SK-N-SH (cell line): ENCODE results near the gene FHOD3. TPM values are rescaled to one million over a fixed set of nuclear protein-coding genes. Genes with fewer than 3 reads are reported as not detected.

ENCODE experiments used
- CTCF ChIA-PET: fragments of 300-600, 350-600 bp; formaldehyde crosslinking; extraction: SDS; loops from one replicate; lab custom pipeline; 2021; lab: Yijun Ruan, JAX
- POLR2A ChIA-PET: fragments of 350-600 bp; sonication (Branson Sonifier 250); formaldehyde crosslinking; extraction: SDS; loops from one replicate; lab custom pipeline; 2020; ENCODE audit warnings: antibody characterized with exemption, inconsistent platforms; lab: Yijun Ruan, JAX
- DNase-seq: peaks from one replicate; pipeline ENCODE4 v3.0.0; 2012
- H2AFZ ChIP-seq: fragments of 200-600 bp; sonication (generic); 2 replicates; pipeline ENCODE4 v1.8.1; 2016; ENCODE audit warnings: antibody characterized with exemption, mild to moderate bottlenecking, low read depth
- H3F3A ChIP-seq: fragments of 200-600 bp; sonication (generic); replicated peaks from 2 replicates; pipeline ENCODE3; 2016; ENCODE audit warnings: antibody characterized with exemption, mild to moderate bottlenecking; ENCODE audit not compliant: insufficient read depth
- H3K27ac ChIP-seq, 2 experiments: fragments of 200-500 bp in 1 of 2; fragments of 200-600 bp in 1 of 2; sonication (Bioruptor generic) in 1 of 2; sonication (generic), shearing (Covaris generic) in 1 of 2; 2 replicates each; pipeline versions ENCODE4 v1.5.1 to v1.6.1; 2014 to 2016; ENCODE audit warnings: low read depth in 2 of 2, inconsistent platforms in 1 of 2, low read length in 1 of 2, mild to moderate bottlenecking in 1 of 2, mixed read lengths in 1 of 2
- H3K27me3 ChIP-seq: fragments of 200-600 bp; sonication (generic), shearing (Covaris generic); 2 replicates; pipeline ENCODE4 v1.6.1; 2016; ENCODE audit warnings: mixed run types; ENCODE audit not compliant: insufficient read depth
- H3K36me3 ChIP-seq, 2 experiments: fragments of 200-500 bp in 1 of 2; fragments of 200-600 bp in 1 of 2; sonication (Bioruptor generic) in 1 of 2; sonication (generic) in 1 of 2; replicated peaks in 1 of 2; 2 replicates each; pipeline versions ENCODE3 to v1.5.1; 2014 to 2016; ENCODE audit warnings: low read length in 1 of 2, mild to moderate bottlenecking in 1 of 2; ENCODE audit not compliant: insufficient read depth in 2 of 2, control insufficient read depth in 1 of 2
- H3K4me1 ChIP-seq, 2 experiments: fragments of 200-500 bp in 1 of 2; fragments of 200-600 bp in 1 of 2; sonication (Bioruptor generic) in 1 of 2; sonication (generic), shearing (Covaris generic) in 1 of 2; 2 replicates each; pipeline versions ENCODE4 v1.5.1 to v1.6.1; 2014 to 2016; ENCODE audit warnings: low read depth in 1 of 2, low read length in 1 of 2, mixed run types in 1 of 2; ENCODE audit not compliant: insufficient read depth in 2 of 2, control insufficient read depth in 1 of 2
- H3K4me2 ChIP-seq: fragments of 200-600 bp; sonication (generic), shearing (Covaris generic); 2 replicates; pipeline ENCODE4 v1.6.1; 2017; ENCODE audit warnings: mixed run types
- H3K4me3 ChIP-seq, 2 experiments: fragments of 200-500 bp in 1 of 2; fragments of 200-600 bp in 1 of 2; sonication (Bioruptor generic) in 1 of 2; sonication (generic), shearing (Covaris generic) in 1 of 2; 2 replicates each; pipeline versions ENCODE4 v1.5.1 to v1.8.1; 2014 to 2016; ENCODE audit warnings: low read depth in 2 of 2, inconsistent platforms in 1 of 2, low read length in 1 of 2, mild to moderate bottlenecking in 1 of 2, mixed read lengths in 1 of 2, moderate library complexity in 1 of 2
- H3K79me2 ChIP-seq: fragments of 200-600 bp; sonication (generic); 2 replicates; pipeline ENCODE4 v1.8.1; 2017; ENCODE audit warnings: mild to moderate bottlenecking; ENCODE audit not compliant: insufficient read depth
- H3K9ac ChIP-seq: fragments of 200-600 bp; sonication (generic); 2 replicates; pipeline ENCODE4 v1.6.1; 2017; ENCODE audit warnings: mixed run types
- H3K9me2 ChIP-seq: fragments of 200-600 bp; sonication (generic); 2 replicates; pipeline ENCODE4 v1.6.1; 2017; ENCODE audit warnings: mixed run types
- H3K9me3 ChIP-seq: fragments of 200-600 bp; sonication (generic); 2 replicates; pipeline ENCODE4 v1.6.1; 2017; ENCODE audit warnings: mixed run types, mild to moderate bottlenecking, moderate library complexity
- H4K20me1 ChIP-seq: fragments of 200-600 bp; sonication (generic); 2 replicates; pipeline ENCODE4 v1.6.1; 2017; ENCODE audit warnings: mild to moderate bottlenecking, mixed run types; ENCODE audit not compliant: insufficient read depth
- CTCF ChIP-seq: fragments of 200-600 bp; sonication (generic); IDR thresholded peaks from 2 replicates; pipeline ENCODE4 v1.6.1; 2017; ENCODE audit warnings: antibody characterized with exemption, mild to moderate bottlenecking, moderate library complexity
- ELF1 ChIP-seq: IDR thresholded peaks from 2 replicates; pipeline ENCODE4 v1.4.0; 2012
- FOXM1 ChIP-seq: IDR thresholded peaks from 2 replicates; pipeline ENCODE4 v1.4.0; 2012; ENCODE audit warnings: low read depth, mild to moderate bottlenecking
- GATA2 ChIP-seq: sonication (generic); formaldehyde crosslinking; IDR thresholded peaks from 2 replicates; pipeline ENCODE4 v1.5.0; 2020; ENCODE audit warnings: mild to moderate bottlenecking, missing genetic modification reagents
- IRF3 ChIP-seq: fragments of 150-350 bp; IDR thresholded peaks from 2 replicates; pipeline ENCODE4 v1.6.1; 2016; ENCODE audit warnings: mild to moderate bottlenecking, low read depth, low read length
- MEF2A ChIP-seq: IDR thresholded peaks from 2 replicates; pipeline ENCODE4 v1.4.0; 2012; ENCODE audit warnings: low read depth, borderline replicate concordance
- NRF1 ChIP-seq: IDR thresholded peaks from 2 replicates; pipeline ENCODE4 v1.6.1; 2012; ENCODE audit warnings: low read depth, mild to moderate bottlenecking, low read length
- PBX3 ChIP-seq: IDR thresholded peaks from 2 replicates; pipeline ENCODE4; 2012
- RAD21 ChIP-seq: IDR thresholded peaks from 2 replicates; pipeline ENCODE4 v1.6.1; 2012; ENCODE audit warnings: mild to moderate bottlenecking, low read length
- RCOR1 ChIP-seq: fragments of 150-350 bp; IDR thresholded peaks from 2 replicates; pipeline ENCODE4 v1.6.1; 2017; ENCODE audit warnings: antibody characterized with exemption, low read length
- REST ChIP-seq: IDR thresholded peaks from 2 replicates; pipeline ENCODE4 v1.6.1; 2012; ENCODE audit warnings: mild to moderate bottlenecking, low read depth, low read length, moderate library complexity
- RFX5 ChIP-seq: IDR thresholded peaks from 2 replicates; pipeline ENCODE4 v1.6.1; 2012; ENCODE audit warnings: mild to moderate bottlenecking, improper control_type of control experiment, low read length
- RXRA ChIP-seq: IDR thresholded peaks from 2 replicates; pipeline ENCODE4 v1.4.0; 2012; ENCODE audit warnings: low read depth, mild to moderate bottlenecking, borderline replicate concordance
- SMC3 ChIP-seq: IDR thresholded peaks from 2 replicates; pipeline ENCODE4 v1.6.1; 2012; ENCODE audit warnings: low read depth, low read length, improper control_type of control experiment
- TAF1 ChIP-seq: IDR thresholded peaks from 2 replicates; pipeline ENCODE4 v1.6.1; 2012; ENCODE audit warnings: low read depth, mild to moderate bottlenecking, low read length, moderate library complexity, borderline replicate concordance
- TEAD4 ChIP-seq: IDR thresholded peaks from 2 replicates; pipeline ENCODE4 v1.4.0; 2012; ENCODE audit warnings: mild to moderate bottlenecking, borderline replicate concordance; ENCODE audit not compliant: insufficient read depth
- USF1 ChIP-seq: IDR thresholded peaks from 2 replicates; pipeline ENCODE4 v1.4.0; 2012; ENCODE audit warnings: low read depth, borderline replicate concordance
- YY1 ChIP-seq: IDR thresholded peaks from 2 replicates; pipeline ENCODE4 v1.4.0; 2012; ENCODE audit warnings: low read depth, mild to moderate bottlenecking
- WGBS: methylation state at CpG from one replicate; pipeline ENCODE4 v1.1.6; 2017; ENCODE audit warnings: low lambda C conversion rate; 5-methylcytosine and 5-hydroxymethylcytosine counted together
- polyA plus RNA-seq, 3 experiments: library from polyadenylated mRNA; depleted of rRNA; stranded (reverse); fragments of >200 nt; gene quantifications; 2 replicates each; pipeline ENCODE4 v1.2.3, GENCODE V29; 2012

The FHOD3 gene
- polyA plus RNA-seq, 1 of the 3 experiments (the other 2 are of a cell fraction): 10.9 TPM

DNA sequence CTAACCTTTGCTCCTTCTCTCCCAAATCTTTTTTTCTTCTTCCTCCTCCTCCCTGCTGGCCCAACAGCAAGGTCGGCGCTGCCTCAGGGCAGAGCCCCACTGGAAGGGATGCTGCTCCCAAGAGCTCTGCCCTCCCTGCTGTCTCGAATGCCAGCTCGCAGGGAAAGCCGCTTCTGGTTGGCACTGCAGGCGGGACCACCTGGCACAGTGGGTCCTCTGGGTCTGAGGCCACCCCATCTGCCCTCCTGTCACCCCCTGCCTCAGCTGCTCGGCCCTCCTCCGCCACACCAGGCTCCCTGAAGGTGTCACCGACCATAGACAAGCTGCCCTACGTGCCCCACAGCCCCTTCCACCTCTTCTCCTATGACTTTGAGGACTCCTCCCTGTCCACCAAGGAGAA, 355.0 kb downstream of the FHOD3 start:
- Histone ChIP-seq H3K4me2 (no peak overlapping the region), H3K27ac (no peak overlapping the region), H3F3A (no peaks in the 10 kb centered on the region), H3K4me3 (no peak overlapping the region), H3K9ac (no peak overlapping the region), H3K79me2 (no peaks in the 10 kb centered on the region), H3K9me3 (no peaks in the 10 kb centered on the region), H3K27me3 (no peaks in the 10 kb centered on the region), H3K9me2 (no peaks in the 10 kb centered on the region), H3K4me1 (no peaks in the 10 kb centered on the region), H3K36me3 (no peaks in the 10 kb centered on the region), H4K20me1 (no peaks in the 10 kb centered on the region), H2AFZ (no peak overlapping the region)
- no peak for DNase-seq
- CTCF ChIA-PET: no interaction called here
- WGBS: 70% methylated on average over 6 of the region's 10 CpGs
- TF ChIP-seq RFX5: no peak
- no peak for TF ChIP-seq GATA2 (CRISPR knock-in tag)
- TF ChIP-seq MEF2A: no peak
- TF ChIP-seq YY1: no peak
- TF ChIP-seq PBX3: no peak
- no peak for TF ChIP-seq FOXM1
- TF ChIP-seq IRF3: no peak
- no peak for TF ChIP-seq CTCF
- no peak for TF ChIP-seq REST
- no peak for TF ChIP-seq TAF1
- no peak for TF ChIP-seq TEAD4
- no peak for TF ChIP-seq NRF1
- TF ChIP-seq SMC3: no peak
- no peak for TF ChIP-seq RAD21
- no peak for TF ChIP-seq USF1
- TF ChIP-seq RCOR1: no peak
- no peak for TF ChIP-seq RXRA
- TF ChIP-seq ELF1: no peak
- POLR2A ChIA-PET: no interaction called here
